HCT116 (cell line): Measurements from ENCODE around the gene SF1. TPM values are rescaled to one million over a fixed set of nuclear protein-coding genes. Genes with fewer than 3 reads are reported as not detected.

Experiments used
- ATAC-seq: fragments of 200-7000 bp; cut with Tn5 transposase; 2 replicates; pipeline ENCODE4 v1.9.1; 2020; ENCODE audit warnings: mild to moderate bottlenecking, moderate library complexity
- BruUV-seq: library from RNA; stranded (reverse); fragments of 400-500 nt; replicated peaks from 2 replicates; lab custom pipeline; 2021; lab: Mats Ljungman, UMichigan
- CTCF ChIA-PET: fragments of 300-600 bp; sonication (Branson Sonifier 250); formaldehyde crosslinking; loops from one replicate; lab custom pipeline; 2021; ENCODE audit warnings: antibody characterized with exemption; lab: Charles Lee
- POLR2A ChIA-PET: fragments of 300-600, 350-600 bp; sonication (Branson Sonifier 250); formaldehyde crosslinking; loops from one replicate; lab custom pipeline; 2021; ENCODE audit warnings: antibody characterized with exemption; lab: Charles Lee
- RAD21 ChIA-PET, 2 experiments: fragments of 300-600 bp; sonication (Branson Sonifier 250); formaldehyde crosslinking; loops; one replicate each; lab custom pipeline; 2023; ENCODE audit warnings: low total read pairs in 2 of 2; ENCODE audit not compliant: uncharacterized antibody in 2 of 2, unreplicated experiment in 2 of 2, low non-redundant PET in 1 of 2; lab: Charles Lee
- DNase-seq: peaks from one replicate; pipeline ENCODE4 v3.0.0-alpha.2; 2010; ENCODE audit warnings: low read depth, low spot score
- H2AFZ ChIP-seq: fragments of 200-600 bp; shearing (Covaris generic), sonication (generic); 2 replicates; pipeline ENCODE4 v1.6.1; 2017; ENCODE audit warnings: low read depth, mixed run types, mixed read lengths, antibody characterized with exemption, low read length; ENCODE audit not compliant: poor library complexity, severe bottlenecking
- H3K27ac ChIP-seq: 2 replicates; pipeline ENCODE4 v1.5.1; 2012; ENCODE audit warnings: low read depth, low read length
- H3K27me3 ChIP-seq: fragments of 200-600 bp; sonication (generic); 2 replicates; pipeline ENCODE4 v1.6.1; 2016; ENCODE audit warnings: mixed run types, low read length, mixed read lengths; ENCODE audit not compliant: insufficient read depth
- H3K36me3 ChIP-seq, 2 experiments: fragments of 200-500 bp in 1 of 2; fragments of 200-600 bp in 1 of 2; sonication (Bioruptor generic) in 1 of 2; sonication (generic) in 1 of 2; 2 replicates each; pipeline versions ENCODE4 v1.5.1 to v1.6.1; 2014 to 2016; ENCODE audit warnings: low read length in 2 of 2, inconsistent platforms in 1 of 2, mixed read lengths in 1 of 2, mixed run types in 1 of 2; ENCODE audit not compliant: insufficient read depth in 2 of 2, control insufficient read depth in 1 of 2
- H3K4me1 ChIP-seq, 2 experiments: fragments of 200-600 bp in 1 of 2; sonication (generic) in 1 of 2; 2 replicates each; pipeline versions ENCODE4 v1.5.1 to v1.6.1; 2012 to 2017; ENCODE audit warnings: low read length in 2 of 2, inconsistent platforms in 1 of 2, mild to moderate bottlenecking in 1 of 2, mixed read lengths in 1 of 2, mixed run types in 1 of 2, moderate library complexity in 1 of 2; ENCODE audit not compliant: insufficient read depth in 2 of 2, control insufficient read depth in 1 of 2
- H3K4me2 ChIP-seq: fragments of 200-600 bp; sonication (generic); 2 replicates; pipeline ENCODE4 v1.6.1; 2017; ENCODE audit warnings: mixed run types, low read length, mixed read lengths
- H3K4me3 ChIP-seq, 2 experiments: fragments of 200-600 bp in 1 of 2; sonication (generic) in 1 of 2; replicated peaks in 1 of 2; 2 replicates each; pipeline ENCODE4 v1.5.1; 2011 to 2016; ENCODE audit warnings: low read length in 2 of 2, control low read depth in 1 of 2, low read depth in 1 of 2, mild to moderate bottlenecking in 1 of 2, mixed read lengths in 1 of 2, mixed run types in 1 of 2
- H3K79me2 ChIP-seq: fragments of 200-600 bp; sonication (generic); 2 replicates; pipeline ENCODE4 v1.6.1; 2017; ENCODE audit warnings: mild to moderate bottlenecking, mixed run types, low read length, moderate library complexity, mixed read lengths; ENCODE audit not compliant: insufficient read depth
- H3K9ac ChIP-seq: fragments of 200-600 bp; sonication (generic); 2 replicates; pipeline ENCODE4 v1.6.1; 2016; ENCODE audit warnings: low read length, mixed read lengths
- H3K9me2 ChIP-seq: fragments of 200-600 bp; sonication (generic), shearing (Covaris generic); 2 replicates; pipeline ENCODE4 v1.6.1; 2017; ENCODE audit warnings: mixed run types, mild to moderate bottlenecking, moderate library complexity; ENCODE audit not compliant: insufficient read depth
- H3K9me3 ChIP-seq, 2 experiments: fragments of 200-500 bp in 1 of 2; fragments of 200-600 bp in 1 of 2; sonication (Bioruptor generic) in 1 of 2; sonication (generic) in 1 of 2; 2 replicates each; pipeline ENCODE4 v1.6.1; 2014 to 2017; ENCODE audit warnings: low read length in 2 of 2, mixed read lengths in 2 of 2, inconsistent platforms in 1 of 2, low read depth in 1 of 2, mild to moderate bottlenecking in 1 of 2, mixed run types in 1 of 2, moderate library complexity in 1 of 2; ENCODE audit not compliant: control insufficient read depth in 1 of 2, insufficient read depth in 1 of 2
- H4K20me1 ChIP-seq: fragments of 200-600 bp; sonication (generic), shearing (Covaris generic); 2 replicates; pipeline ENCODE4 v1.6.1; 2017; ENCODE audit warnings: mixed run types, mild to moderate bottlenecking, moderate library complexity; ENCODE audit not compliant: insufficient read depth
- EGR1 ChIP-seq: IDR thresholded peaks from 2 replicates; pipeline ENCODE4 v1.6.1; 2012; ENCODE audit warnings: low read depth
- ELF1 ChIP-seq: IDR thresholded peaks from 2 replicates; pipeline ENCODE4 v1.6.1; 2012; ENCODE audit warnings: low read depth, borderline replicate concordance
- EZH2phosphoT487 ChIP-seq: fragments of 200-600 bp; IDR thresholded peaks from 2 replicates; pipeline ENCODE4 v1.6.1; 2018; ENCODE audit warnings: antibody characterized with exemption, borderline replicate concordance
- POLR2A ChIP-seq: IDR thresholded peaks from 2 replicates; pipeline ENCODE4 v1.7.0; 2011; ENCODE audit warnings: borderline replicate concordance; ENCODE audit not compliant: insufficient read depth, insufficient read length; ENCODE audit errors: extremely low read depth
- TCF7L2 ChIP-seq: IDR thresholded peaks from 2 replicates; pipeline ENCODE4 v1.7.0; 2011; ENCODE audit warnings: borderline replicate concordance, inconsistent platforms; ENCODE audit not compliant: insufficient read depth, insufficient read length; ENCODE audit errors: extremely low read depth
- intact Hi-C: fragments of 100-400 bp; cut with micrococcal nuclease; formaldehyde crosslinking; loops from 2 replicates; pipeline ENCODE4 v1.10.0; 2022
- total RNA-seq: library from RNA; stranded (reverse); gene quantifications from one replicate; pipeline ENCODE4 v1.2.1, GENCODE V29; 2021; ENCODE audit not compliant: unreplicated experiment
- TF ChIP-seq, protein P1 (sequence below): IDR thresholded peaks from 2 replicates; pipeline ENCODE4 v1.6.1; 2012
- TF ChIP-seq, protein P2 (sequence below), 3 experiments: fragments of 200-600 bp in 1 of 3; sonication (generic) in 1 of 3; IDR thresholded peaks in 2 of 3; conservative IDR thresholded peaks in 1 of 3; 2 replicates each; pipeline ENCODE4 v1.5.1; 2012 to 2017; ENCODE audit warnings: low read depth in 2 of 3, low read length in 2 of 3, antibody characterized with exemption in 1 of 3, borderline replicate concordance in 1 of 3, control low read depth in 1 of 3, mild to moderate bottlenecking in 1 of 3, mixed read lengths in 1 of 3, mixed run types in 1 of 3, moderate library complexity in 1 of 3; ENCODE audit not compliant: insufficient read depth in 1 of 3
- TF ChIP-seq, protein P3 (sequence below): IDR thresholded peaks from 2 replicates; pipeline ENCODE4 v1.6.1; 2011; ENCODE audit warnings: mild to moderate bottlenecking, low read length, moderate library complexity; ENCODE audit not compliant: insufficient replicate concordance; ENCODE audit errors: extremely low read depth

Gene SF1
- total RNA-seq, 1 experiment from 2014 or later: 403 TPM

DNA sequence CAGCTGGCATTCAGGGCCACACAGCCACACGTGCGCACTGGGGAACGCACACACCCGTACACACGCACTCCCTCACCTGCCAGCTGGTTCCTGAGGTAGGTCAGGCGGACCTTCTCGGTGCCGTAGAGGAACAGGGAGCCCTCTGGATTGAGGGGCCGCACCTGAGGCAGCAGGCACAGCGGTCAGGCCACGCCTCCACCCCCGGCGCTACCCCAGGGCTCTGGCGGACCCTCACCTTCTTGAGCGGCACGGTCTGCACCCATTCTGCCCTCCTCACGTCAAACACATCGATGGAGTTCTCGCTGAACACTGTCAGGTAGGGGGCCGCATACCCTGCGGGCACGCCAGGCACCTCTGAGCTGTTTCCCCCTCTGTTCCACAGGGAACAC lies 49.1 kb upstream of the SF1 start:
- H3K9ac ChIP-seq: no peak overlapping the region
- no peak overlapping the region for H3K4me3 ChIP-seq
- peaks cover 7 to 13% of the 10 kb centered on the region in 2 experiments; a peak in 2 of 4 replicates for H3K36me3 ChIP-seq
- H3K79me2 ChIP-seq: no peaks in the 10 kb centered on the region
- no TSS peak for BruUV-seq
- no peak overlapping the region for H2AFZ ChIP-seq
- 0 out of 4 replicates have a peak, but pooled peaks cover 0 to 4% of the 10 kb centered on the region in 2 experiments for H3K4me1 ChIP-seq
- H4K20me1 ChIP-seq: no peaks in the 10 kb centered on the region
- ChIA-PET RAD21 (no interaction called here), CTCF (no interaction called here), POLR2A (no interaction called here)
- no peak overlapping the region for H3K4me2 ChIP-seq
- DNase-seq (no peak), ATAC-seq (no peak)
- H3K9me3 ChIP-seq: no peaks in the 10 kb centered on the region
- H3K9me2 ChIP-seq: no peaks in the 10 kb centered on the region
- intact Hi-C loops: no loop called here
- no peak for TF ChIP-seq EZH2phosphoT487
- TF ChIP-seq, protein P1, sequence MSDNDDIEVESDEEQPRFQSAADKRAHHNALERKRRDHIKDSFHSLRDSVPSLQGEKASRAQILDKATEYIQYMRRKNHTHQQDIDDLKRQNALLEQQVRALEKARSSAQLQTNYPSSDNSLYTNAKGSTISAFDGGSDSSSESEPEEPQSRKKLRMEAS: no peak
- H3K27ac ChIP-seq: no peak overlapping the region
- no peaks in the 10 kb centered on the region for H3K27me3 ChIP-seq

DNA sequence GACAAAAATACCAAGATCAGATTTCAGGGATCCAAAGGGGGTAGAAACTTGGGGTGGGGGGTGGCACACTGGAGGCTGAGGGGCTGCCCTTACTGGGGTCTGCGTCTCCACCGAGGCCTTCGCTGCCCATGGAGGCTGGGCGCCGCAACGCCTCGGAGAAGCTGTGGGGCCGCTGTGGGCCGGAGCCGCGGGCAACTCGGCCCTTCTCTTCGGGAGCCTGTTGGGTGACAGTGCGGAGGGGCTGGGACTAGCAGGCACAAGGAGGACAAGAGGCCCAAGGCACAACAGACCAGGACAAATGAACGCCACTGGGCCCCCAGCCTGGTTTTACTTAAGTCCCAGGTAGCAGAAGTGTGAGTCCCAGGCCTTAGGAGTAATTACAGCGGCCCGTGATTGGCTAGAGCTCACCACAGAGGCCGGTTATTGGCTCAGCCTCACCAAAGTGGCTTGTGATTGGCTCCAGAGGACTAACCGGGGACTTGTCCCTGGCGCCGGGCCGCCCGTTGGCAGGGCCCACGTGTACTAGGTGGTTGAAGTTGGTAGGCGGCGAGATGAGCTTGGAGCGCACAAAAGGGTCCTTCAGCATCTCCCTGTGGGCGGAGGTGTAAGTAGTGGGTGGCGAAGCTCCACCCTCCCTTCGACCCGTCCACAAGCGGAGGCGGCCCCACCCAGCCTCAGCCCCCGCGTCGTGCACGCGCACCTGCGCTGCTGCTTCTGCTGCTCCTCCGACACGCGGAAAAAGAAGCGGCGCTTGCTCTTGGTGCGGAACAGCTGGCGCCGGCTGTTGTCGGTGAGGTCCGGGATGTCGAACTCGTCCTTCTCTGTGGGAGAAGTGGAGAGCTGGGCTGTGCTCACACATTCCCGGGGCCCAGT lies 48.5 kb upstream of the SF1 start:
- 0 out of 4 replicates have a peak, but pooled peaks cover 0 to 4% of the 10 kb centered on the region in 2 experiments for H3K4me1 ChIP-seq
- no peaks in the 10 kb centered on the region for H3K9me3 ChIP-seq
- no peak overlapping the region for H3K4me3 ChIP-seq
- CTCF ChIA-PET: no interaction called here
- peaks cover 7 to 13% of the 10 kb centered on the region in 2 experiments; a peak in 2 of 4 replicates for H3K36me3 ChIP-seq
- ATAC-seq: peak; percentile 70
- RAD21 ChIA-PET: no interaction called here
- H2AFZ ChIP-seq: no peak overlapping the region
- H3K9me2 ChIP-seq: no peaks in the 10 kb centered on the region
- H3K79me2 ChIP-seq: no peaks in the 10 kb centered on the region
- no peak for DNase-seq
- no TSS peak for BruUV-seq
- H3K27me3 ChIP-seq: no peaks in the 10 kb centered on the region
- POLR2A ChIA-PET: no interaction called here
- no peaks in the 10 kb centered on the region for H4K20me1 ChIP-seq
- TF ChIP-seq EGR1: no peak
- TF ChIP-seq, protein P2, sequence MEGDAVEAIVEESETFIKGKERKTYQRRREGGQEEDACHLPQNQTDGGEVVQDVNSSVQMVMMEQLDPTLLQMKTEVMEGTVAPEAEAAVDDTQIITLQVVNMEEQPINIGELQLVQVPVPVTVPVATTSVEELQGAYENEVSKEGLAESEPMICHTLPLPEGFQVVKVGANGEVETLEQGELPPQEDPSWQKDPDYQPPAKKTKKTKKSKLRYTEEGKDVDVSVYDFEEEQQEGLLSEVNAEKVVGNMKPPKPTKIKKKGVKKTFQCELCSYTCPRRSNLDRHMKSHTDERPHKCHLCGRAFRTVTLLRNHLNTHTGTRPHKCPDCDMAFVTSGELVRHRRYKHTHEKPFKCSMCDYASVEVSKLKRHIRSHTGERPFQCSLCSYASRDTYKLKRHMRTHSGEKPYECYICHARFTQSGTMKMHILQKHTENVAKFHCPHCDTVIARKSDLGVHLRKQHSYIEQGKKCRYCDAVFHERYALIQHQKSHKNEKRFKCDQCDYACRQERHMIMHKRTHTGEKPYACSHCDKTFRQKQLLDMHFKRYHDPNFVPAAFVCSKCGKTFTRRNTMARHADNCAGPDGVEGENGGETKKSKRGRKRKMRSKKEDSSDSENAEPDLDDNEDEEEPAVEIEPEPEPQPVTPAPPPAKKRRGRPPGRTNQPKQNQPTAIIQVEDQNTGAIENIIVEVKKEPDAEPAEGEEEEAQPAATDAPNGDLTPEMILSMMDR (IDR thresholded peaks at IDR 0.05 in 2 of 3, conservative IDR thresholded peaks at IDR 0.05 in 1 of 3; ENCODE audit: borderline replicate concordance in 1 of 3, insufficient read depth in 1 of 3, low read depth in 2 of 3, low read length in 2 of 3): no peak
- TF ChIP-seq, protein P3, sequence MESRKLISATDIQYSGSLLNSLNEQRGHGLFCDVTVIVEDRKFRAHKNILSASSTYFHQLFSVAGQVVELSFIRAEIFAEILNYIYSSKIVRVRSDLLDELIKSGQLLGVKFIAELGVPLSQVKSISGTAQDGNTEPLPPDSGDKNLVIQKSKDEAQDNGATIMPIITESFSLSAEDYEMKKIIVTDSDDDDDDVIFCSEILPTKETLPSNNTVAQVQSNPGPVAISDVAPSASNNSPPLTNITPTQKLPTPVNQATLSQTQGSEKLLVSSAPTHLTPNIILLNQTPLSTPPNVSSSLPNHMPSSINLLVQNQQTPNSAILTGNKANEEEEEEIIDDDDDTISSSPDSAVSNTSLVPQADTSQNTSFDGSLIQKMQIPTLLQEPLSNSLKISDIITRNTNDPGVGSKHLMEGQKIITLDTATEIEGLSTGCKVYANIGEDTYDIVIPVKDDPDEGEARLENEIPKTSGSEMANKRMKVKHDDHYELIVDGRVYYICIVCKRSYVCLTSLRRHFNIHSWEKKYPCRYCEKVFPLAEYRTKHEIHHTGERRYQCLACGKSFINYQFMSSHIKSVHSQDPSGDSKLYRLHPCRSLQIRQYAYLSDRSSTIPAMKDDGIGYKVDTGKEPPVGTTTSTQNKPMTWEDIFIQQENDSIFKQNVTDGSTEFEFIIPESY: no peak
- no peak for TF ChIP-seq TCF7L2
- no peak for TF ChIP-seq ELF1
- TF ChIP-seq POLR2A: no peak
- H3K4me2 ChIP-seq: no peak overlapping the region
- intact Hi-C loops: no loop called here
- no peak overlapping the region for H3K9ac ChIP-seq
- H3K27ac ChIP-seq: no peak overlapping the region
